Uterus (tissue), 2 donors: ENCODE data around the gene LCT.

Experiments
- POLR2A ChIP-seq, 2 donors: fragments of 450-650 bp; IDR thresholded peaks; one replicate each; pipeline ENCODE4 v1.6.1; 2016; ENCODE audit warnings: antibody characterized with exemption in 2 of 2, mild to moderate bottlenecking in 1 of 2, moderate library complexity in 1 of 2
- TF ChIP-seq, protein P1 (sequence below), 4 experiments: fragments of 200-600 bp in 2 of 4; fragments of 450-650 bp in 2 of 4; sonication (generic) in 2 of 4; IDR thresholded peaks; one replicate each; pipeline ENCODE4 v1.5.1; 2016 to 2019; ENCODE audit warnings: antibody characterized with exemption in 4 of 4, mild to moderate bottlenecking in 2 of 4, moderate library complexity in 1 of 4

- TF ChIP-seq, protein P1, sequence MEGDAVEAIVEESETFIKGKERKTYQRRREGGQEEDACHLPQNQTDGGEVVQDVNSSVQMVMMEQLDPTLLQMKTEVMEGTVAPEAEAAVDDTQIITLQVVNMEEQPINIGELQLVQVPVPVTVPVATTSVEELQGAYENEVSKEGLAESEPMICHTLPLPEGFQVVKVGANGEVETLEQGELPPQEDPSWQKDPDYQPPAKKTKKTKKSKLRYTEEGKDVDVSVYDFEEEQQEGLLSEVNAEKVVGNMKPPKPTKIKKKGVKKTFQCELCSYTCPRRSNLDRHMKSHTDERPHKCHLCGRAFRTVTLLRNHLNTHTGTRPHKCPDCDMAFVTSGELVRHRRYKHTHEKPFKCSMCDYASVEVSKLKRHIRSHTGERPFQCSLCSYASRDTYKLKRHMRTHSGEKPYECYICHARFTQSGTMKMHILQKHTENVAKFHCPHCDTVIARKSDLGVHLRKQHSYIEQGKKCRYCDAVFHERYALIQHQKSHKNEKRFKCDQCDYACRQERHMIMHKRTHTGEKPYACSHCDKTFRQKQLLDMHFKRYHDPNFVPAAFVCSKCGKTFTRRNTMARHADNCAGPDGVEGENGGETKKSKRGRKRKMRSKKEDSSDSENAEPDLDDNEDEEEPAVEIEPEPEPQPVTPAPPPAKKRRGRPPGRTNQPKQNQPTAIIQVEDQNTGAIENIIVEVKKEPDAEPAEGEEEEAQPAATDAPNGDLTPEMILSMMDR (IDR thresholded peaks at IDR 0.05), result no peak
- no peak for TF ChIP-seq POLR2A (IDR thresholded peaks at IDR 0.05)
These were observed 14.9 kb upstream of the LCT start for GRCh38 chr2:135851858-135852257.
